GM18870 (cell line): ENCODE measurements around the gene RIPOR1.
A peak's percentile ranks its signal among the peaks of the same experiment; 100 is the strongest.
"Not testable (repeated sequence)": the region's sequence is repeated elsewhere in the genome, so short reads cannot be mapped to it uniquely, and the experiment has no call there.

Experiments
- ATAC-seq: cut with Tn5 transposase; IDR thresholded peaks from one replicate; pipeline ENCODE4 v1.9.1; 2021; ENCODE audit warnings: moderate library complexity; ENCODE audit not compliant: unreplicated experiment

RIPOR1 gene

DNA sequence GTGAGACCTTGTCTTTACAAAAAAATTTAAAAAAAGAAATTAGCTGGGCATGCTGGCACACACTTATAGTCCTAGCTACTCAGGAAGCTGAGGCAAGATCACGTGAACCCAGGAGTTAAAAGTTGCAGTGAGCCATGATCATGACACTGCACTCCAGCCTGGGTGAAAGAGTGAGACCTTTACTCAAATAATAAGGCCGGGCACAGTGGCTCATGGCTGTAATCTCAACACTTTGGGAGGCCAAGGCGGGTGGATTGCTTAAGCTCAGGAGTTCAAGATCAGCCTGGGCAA is 11.5 kb upstream of the RIPOR1 start:
- ATAC-seq: no peak

DNA sequence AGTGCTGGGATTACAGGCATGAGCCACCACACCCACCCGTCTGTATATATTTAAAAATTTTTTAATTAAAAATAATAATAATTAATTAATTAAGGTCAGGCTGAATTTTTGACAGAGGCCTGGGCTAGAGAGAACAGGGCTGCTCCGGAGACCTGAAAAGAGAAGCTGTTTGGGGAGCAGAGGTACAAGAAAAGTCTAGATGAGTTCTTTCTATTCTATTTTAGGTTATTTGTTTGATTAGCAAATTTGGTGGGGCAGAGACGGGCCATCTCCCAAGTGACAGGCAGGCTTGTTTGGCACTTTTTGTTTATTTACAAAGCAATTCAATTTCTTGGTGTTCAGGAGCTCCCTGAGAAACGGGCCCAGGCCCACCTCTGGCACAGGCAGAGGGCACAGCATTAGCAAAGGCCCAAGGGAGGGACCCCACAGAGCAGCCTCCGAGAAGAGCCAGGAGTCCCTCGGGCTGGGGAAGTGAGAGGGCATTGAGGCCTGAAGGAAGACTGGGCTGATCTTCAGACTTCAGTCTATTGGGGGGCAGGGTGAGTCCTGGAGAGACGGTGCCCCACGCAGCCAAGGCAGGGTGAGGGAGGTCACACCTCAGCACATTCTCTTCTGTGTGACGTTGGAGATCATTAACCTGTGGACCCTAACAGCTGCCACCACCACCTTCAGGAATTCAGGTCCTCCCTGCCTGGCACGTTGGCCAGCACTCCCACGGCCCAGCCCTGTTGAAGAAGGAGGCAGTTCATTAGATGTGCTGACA is 10.8 kb upstream of the RIPOR1 start:
- ATAC-seq: peak; percentile 31

DNA sequence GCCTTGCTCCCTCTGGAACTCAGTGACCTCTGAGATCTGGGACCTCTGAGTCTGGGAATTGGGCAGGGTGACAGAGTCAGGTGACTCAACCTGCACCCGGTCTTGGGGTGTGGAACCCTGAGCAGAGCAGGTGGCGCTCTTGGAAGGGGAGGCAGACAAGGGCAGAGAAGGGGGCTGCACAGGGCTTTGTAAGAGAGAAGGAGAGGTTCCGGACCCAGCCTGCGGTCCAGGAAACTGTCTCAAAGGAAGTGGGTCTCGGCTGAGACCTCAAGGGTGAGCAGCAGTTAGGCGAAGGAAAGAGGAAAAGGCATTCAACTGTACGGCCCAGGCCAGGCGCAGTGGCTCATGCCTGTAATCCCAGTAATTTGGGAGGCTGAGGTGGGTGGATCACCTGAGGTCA is 10.0 kb upstream of the RIPOR1 start:
- ATAC-seq: no peak

DNA sequence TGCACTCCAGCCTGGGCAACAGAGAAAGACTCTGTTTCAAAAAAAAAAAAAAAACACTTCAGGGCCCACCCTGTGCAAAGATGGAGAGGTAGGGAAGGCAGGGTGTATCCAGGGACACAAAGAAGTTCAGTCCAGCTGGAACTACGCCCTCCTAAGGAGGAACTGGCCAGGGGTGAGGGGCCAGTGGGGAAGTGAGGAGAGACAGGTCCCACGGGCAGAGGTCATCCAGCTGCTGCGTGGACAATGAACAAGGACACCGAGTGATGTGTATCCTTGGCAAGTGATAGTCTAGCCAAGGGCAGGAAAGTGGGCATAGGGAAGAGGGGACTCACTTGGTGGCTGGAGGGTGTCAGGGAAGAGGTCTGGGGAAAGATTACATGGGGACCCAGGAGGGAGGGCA is 9.4 kb upstream of the RIPOR1 start:
- no peak for ATAC-seq

DNA sequence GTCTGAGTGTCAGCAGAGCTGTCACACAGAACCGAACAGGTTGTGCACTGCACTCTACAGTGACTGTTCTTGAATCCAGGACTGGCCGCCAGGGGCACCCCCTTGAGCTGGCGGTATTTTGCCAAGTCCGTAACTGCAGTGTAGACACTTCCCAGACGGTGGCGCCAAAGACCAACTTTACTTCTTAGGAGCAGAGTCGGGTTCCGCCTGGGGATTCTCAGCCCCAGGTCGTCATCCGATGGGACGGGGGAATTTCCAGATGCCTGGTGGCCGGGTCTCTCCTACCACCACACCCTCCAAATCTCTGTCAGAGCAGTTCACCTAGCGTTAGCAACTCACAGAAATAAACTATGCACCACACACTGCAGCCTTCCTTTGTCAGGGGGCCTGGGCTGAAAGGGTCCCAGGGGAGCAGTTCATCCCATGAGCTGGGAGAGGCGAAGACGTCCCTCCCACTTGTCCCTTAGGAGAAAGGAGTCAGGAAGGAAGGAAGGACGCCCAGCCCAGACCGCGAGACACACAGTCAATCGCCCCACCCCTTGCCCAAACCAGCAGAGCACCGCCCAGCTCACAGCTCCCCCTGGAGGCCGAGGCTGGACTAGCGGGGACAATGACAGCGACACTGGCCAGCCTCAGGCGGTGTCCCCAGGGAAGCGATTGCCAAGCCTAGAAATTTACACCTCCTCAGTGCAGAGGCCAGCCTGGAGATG is 7.4 kb upstream of the RIPOR1 start:
- ATAC-seq: peak; percentile 61

DNA sequence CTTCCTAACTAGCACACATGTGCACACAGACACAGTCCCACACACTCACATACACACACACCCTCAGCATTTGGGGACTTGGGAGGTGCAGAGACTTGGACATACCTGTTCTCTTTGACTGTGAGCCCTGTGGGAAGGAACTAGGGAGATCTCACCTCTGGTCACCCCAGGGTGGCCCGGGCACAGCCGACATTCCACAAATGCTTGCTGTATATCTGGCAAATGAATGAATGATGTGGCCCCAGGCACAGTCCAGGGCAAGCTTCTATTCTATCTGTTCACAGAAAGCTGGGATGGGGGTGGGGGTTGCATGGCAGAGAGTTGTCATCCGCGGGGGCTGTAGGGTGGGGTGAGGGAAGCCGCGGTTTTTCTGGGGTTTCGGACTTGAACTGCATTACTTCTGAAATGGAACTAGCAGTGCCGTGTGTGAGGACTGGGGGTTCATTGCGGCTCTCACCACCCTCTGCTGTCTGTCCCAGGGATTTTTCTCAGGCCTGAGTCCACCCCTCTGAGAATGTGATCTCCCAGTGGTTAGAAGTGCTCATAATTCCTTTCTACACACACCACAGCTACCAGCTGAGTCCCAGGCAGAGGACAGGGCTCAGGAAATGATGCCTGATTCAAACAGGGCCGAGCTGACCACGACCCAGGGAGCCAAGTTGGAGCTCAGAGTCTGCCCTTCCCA is 3.3 kb upstream of the RIPOR1 start:
- ATAC-seq: no peak

DNA sequence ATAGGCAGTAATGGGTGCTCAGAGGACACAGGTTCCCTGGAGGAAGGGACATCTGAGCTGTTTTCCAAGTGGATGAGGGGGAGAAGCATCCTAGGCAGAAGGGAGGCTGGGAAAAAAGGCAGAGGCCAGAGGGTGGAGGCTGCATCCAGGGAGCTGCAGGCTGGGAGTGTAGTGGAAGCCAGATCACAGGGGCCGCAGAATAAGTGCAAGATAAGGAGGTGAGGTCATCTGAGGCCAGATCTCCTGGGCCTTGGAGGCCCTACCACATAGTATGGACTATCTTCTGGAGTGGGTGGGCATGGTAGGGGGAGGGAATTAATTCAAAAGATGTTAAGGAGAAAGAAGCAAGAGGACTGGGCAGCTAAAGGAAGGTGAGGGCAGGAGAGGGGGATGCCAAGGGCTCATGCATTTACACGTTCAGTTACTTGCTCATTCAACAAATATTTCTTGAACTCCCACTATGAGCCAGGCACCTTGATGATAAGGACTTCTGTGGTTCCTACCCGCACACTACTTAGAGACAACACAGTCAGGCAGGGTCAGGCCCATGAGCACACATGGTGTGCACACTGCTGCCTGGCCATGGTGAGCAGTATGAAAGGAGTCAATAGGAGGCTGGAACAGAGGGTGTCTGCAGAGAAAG is 2.4 kb upstream of the RIPOR1 start:
- no peak for ATAC-seq

DNA sequence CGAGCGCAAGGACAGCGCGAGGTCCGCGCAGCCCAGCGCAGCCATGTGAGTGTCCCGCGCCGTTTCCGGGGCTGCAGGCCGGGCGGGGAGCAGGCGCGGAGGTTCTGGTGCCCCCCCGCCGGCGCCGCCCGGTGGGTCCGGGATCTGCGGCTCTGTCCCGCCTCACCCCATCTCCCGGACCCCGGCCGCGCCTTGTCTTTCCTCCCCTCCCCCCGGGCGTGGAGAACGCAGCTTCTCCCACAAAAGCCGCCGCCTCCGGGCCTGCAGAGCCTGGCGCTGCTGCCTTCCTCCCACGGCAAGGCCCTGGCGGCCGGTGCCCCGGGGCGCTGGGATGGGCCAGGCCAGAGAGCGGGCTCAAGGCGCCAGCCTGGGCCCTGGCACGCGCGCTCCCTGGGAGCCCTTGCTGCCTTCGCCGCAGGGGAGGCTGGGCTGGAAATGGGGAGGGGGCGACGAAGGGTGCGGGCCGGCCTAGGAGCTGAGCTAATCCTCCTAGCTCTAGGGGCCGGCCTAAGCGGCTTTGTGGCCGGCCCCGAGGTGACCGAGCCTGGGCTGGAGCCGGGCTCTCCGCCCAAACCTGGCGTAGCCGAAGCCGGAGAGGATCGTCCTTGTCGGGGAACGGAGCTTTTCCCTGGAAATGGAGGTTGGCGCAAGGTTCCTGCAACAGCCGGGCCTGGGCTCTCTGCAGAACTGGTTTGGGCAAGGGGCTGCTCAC is 397 bp downstream of the RIPOR1 start:
- ATAC-seq: no peak

DNA sequence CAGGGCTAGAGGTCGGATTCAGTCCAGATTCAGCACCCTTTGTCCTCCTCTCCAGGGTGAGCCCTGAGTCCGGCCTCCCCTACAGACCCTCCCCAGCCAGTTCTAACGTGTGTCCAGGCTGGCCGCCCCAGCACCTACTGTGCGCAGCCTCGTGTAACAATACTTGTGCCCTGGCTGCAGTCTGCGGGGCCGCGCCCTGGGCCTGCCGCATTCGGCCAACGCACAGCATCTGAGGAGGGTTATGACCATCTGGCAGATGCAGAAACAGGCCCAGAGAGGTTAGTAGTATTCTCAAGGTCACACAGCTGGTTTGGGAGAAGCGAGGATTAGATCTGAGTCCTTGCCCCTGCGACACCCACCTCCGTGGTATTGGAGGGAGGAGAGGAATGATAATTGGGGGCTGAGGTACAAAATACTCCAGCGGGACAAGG is 968 bp downstream of the RIPOR1 start:
- ATAC-seq: no peak

DNA sequence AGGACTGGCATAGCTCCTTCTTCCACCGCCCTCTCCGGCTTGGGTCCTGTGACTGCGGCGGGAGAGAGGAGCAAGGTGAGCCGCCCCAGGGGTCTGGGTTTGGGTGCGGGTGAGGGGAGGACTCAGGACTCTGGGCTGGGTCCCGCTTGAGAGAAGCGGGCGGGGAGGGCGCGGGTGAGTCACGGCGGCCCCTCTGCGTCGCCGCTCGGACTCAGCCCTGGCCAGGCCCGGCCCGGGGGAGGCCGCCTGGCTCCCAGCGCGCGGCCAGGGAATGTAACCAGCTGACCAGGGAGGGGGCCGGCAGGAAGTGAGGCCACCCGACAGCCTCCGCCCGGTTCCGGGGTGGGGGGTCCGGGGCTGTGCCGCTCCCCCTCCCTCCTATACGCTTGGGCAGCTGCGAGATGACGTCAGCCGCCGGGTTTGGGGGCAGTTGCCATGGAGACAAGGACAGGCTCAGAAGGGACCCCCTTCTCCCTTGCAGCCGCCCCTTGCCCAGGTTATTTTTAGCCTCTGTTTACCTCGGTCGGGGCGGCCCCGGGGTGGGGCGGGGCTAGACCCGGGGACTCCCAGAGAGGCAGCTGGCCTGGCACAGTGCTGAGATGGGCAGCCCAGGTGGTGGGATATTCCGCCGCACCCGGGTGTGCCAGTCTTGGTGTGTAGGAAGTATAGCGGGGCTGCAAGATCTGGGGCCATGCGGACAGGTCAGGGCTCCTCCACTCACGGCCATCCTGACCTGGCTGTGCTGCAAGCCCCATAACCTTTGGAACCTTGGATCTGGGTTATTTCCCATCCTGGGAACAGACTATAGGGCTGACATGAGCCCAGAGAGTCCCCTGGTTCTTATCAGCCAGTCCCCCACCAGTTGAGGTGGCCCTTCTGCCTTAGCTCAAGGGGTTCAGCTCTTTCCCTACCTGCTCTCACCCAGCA is 1.6 kb downstream of the RIPOR1 start:
- ATAC-seq: no peak

DNA sequence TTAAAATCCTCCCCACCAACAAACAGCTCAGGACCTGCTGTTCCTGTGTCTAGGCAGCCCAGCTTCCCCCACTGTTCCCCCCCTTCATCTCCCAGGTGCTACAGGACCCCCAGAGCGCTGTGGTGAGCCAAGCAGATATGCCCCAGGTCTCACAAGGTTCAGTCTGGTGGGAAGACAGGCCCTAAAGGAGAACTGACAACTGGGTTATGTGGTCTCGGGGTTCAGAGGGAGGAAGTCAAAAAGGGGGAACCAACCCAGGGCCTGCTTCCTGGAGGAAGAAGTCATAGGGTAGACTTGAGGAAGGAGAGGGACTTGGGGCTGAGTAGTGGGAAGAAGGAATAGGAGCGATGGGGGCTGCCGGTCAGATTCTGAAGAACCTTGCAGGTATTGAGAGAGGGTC is 2.6 kb downstream of the RIPOR1 start:
- ATAC-seq: no peak

DNA sequence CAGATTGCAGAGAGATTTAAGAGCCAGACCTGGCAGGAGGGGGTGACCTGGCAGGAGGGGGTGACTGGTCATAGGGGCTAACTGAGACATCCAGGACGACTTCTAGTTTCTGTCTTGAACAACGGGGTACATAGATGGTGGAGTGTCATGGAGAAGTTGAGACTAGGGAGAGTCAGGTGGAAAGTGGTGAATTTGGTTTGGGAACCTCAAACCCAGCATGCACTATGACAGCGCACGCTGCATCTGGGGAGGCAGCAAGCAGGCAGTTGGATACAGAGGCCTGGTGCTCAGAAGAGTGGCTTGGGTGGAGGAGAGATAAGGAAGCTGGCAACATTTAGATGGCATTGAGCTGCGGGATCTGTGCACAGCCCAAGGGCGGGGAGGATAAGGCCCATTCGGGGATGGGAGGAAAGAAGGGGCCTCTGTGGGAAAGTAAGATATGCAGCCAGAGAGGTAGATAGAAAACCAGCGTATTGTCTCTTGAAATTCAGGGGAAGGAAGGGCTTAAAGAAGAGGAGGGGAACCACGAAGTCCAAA is 4.5 kb downstream of the RIPOR1 start:
- ATAC-seq: no peak

DNA sequence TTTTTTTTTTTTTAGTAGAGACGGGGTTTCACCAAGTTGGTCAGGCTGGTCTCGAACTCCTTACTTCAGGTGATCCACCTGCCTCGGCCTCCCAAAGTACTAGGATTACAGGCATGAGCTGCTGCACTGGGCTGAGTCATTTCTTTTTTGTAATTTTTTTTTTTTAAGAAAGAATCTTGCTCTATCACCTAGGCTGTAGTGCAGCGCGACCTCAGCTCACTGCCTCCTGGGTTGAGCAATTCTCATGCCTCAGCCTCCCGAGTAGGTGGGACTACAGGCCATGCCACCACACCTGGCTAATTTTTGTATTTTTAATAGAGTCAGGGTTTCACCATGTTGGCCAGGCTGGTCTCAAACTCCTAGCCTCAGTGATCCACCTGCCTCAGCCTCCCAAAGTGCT is 5.4 kb downstream of the RIPOR1 start:
- not testable (repeated sequence) for ATAC-seq

DNA sequence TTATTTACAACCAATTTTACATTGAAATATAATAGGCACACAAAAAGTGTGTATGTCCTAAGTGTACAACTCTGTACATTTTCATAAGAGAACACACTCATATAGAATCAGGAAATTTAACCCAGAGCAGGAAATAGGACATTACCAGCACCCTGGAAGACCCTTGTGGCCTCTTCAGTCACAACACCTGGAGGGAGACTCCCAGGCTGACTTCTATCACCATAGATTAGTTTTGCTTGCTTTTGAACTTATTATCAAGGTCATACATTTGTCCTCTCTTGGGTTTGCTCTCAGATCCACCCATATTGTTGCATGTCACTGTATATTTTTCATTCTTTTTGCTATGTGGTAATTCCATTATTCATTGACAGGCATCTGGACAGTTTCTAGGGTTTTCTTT is 5.8 kb downstream of the RIPOR1 start:
- no peak for ATAC-seq

DNA sequence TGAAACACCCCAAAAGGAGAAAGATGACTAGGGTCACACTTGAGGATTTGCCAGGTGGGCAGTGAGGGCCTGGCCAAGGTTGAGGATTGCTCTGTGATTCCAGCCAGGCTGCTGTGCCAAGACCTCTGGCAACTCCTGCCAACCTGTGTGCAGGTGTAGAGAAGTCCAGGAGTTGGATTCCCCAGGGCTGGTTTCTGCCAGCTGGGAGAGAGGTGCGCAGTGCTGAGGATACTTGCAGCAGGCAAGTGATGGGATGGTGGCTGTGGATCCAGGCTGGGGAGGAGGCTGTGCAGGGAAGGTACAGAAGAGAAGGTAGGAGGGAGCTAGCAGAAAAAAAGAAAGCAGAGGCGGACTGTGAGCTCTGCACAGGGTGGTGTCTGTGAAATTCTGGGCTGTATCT is 6.6 kb downstream of the RIPOR1 start:
- no peak for ATAC-seq

DNA sequence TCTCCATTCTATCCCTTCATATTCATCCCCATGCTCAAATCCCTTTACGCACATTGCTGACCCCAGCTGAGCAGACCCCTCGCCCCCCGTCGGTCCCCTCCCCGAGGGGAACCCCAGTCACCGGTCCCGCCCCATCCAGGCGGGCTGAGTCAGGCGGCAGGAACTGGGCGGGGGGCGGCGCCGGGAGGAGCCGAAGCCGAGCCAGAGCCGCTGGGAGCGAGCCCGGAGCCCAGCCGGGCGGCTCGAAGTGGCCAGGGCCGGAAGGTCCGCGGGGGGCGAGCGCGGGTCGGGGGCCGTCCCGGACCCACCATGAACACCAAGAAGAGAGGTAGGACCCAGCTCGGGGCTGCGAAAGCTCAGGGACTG is 8.6 kb downstream of the RIPOR1 start:
- no peak for ATAC-seq

DNA sequence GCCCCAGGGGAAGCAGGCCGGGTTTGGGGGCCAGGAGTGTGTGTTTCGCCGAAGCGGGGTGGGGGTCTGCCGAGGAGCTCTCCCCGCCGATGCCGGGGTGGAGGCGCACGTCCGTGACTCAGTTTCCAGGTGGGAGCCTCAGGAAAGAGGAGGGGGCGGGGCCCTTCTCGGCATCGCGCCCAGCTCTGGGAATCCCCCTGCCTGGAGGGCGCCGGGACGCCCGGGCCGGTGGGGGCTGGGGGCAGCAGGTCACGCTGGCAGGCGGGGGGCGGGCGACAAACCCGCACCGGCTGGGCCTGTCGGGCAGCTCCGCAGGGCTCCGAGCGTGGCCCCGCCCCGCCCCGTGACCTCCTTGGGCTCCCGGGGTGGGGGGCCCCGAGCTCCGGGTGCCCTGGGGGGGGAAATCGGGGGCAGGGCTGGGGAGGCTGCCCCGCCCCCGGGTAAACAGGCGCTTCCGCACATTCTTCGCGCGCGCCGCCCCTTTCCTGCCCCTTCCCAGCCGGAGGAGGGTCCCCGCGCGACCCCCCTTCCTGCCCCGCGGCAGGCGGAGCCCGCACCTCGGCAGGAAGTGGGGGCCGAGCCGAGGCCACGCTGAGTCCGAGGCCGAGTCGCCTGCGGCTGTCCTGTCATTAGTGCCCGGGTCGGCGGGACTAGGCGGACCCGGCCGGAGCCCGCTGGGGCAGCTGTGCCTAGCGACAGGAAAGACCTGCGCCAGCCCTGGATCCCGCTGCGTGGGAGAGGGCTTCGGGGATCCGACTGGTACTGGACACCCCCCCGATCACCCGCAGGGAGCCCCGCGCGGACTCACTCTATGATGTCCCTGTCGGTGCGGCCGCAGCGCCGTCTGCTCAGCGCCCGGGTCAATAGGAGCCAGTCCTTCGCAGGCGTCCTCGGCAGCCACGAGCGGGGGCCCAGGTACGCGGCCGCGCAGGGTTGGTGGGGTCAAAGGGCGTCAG is 9.3 kb downstream of the RIPOR1 start:
- ATAC-seq: no peak

DNA sequence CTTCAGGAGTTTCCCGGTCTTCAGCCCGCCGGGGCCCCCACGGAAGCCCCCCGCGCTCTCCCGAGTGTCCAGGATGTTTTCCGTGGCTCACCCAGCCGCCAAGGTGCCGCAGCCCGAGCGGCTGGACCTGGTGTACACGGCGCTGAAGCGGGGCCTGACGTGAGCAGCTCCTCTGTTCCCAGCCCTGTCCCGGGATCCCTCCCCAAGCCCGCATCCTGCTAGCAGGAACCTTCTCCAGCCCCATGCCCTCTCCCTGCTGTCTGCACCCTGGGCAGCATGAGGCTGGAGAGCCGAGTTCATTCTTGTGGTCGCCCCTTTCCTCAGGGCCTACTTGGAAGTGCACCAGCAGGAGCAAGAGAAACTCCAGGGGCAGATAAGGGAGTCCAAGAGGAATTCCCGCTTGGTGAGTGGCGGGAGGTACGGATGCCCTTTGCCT is 10.1 kb downstream of the RIPOR1 start:
- no peak for ATAC-seq

DNA sequence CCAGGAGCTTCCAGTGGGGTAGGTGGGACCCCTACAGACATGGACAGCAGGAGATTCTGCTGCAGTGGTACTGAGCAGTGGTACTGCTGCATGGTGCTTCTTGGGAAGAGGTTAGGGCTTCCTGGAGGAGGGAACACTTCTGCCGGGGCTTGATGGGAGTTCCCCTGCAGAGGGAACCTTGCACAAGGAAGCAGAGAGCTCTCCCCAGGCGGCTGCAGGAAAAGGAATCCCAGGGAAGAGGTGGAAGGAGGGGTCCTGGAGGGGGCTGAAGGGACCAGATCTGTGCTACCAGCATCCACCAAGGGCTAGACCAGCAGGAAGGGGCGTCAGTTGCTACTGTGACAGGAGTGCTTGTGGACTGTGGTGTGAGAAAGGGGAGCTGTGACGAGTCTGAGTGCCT is 10.6 kb downstream of the RIPOR1 start:
- no peak for ATAC-seq
